Measurements from ENCODE around the gene MARCHF2.

The MARCHF2 gene

DNA sequence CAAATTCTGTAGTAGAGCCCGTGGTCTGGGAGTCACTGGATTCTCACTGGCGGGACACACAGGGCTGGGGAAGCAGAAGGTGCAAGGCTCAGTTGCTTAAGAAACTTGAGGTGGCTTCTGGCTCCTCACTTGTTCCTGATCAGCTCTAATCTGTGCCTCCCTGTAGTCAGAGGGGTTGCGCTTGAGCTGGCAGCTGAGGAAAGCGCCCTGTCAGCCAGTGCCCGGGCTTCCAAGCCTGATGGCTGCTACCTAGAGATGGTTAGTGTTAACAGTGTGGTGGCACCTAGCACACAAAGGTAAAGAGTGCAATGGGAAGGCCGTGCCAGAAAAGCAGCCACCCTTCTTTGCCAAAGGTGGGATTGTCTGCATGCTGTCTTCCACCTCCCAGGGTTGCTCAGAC is 40.5 kb downstream of the MARCHF2 start:
- 94 to 96% methylated on average over 6 of the region's 6 CpGs for WGBS, 2 experiments
- Histone ChIP-seq H3K36me3 (ENCODE audit: control insufficient read depth, insufficient read depth, low read length) (peaks cover 7% of the 10 kb centered on the region), H3K27ac (ENCODE audit: insufficient read depth, low read depth, low read length, poor library complexity, severe bottlenecking) (no peak overlapping the region)

DNA sequence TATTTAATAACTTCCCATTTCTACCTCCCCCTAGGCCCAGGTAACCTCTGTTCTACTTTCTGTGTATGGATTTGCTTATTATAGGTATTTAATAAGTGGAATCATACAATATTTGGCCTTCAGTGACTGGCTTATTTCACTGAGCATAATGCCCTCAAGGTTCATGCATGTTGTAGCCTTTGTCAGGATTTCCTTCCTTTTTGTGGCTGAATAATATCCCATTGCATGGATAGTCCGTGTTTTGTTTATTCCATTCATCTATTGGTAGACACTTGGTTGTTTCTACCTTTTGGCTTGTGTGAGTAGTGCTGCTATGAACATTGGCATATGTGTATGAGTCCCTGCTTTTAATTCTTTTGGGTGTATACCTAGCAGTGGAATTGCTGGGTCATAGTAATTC is 41.1 kb downstream of the MARCHF2 start:
- Histone ChIP-seq H3K4me3 (ENCODE audit: insufficient read depth, low read depth, low read length) (no peak overlapping the region), H3K27me3 (ENCODE audit: control insufficient read depth, insufficient read depth, low read length, poor library complexity, severe bottlenecking) (no peaks in the 10 kb centered on the region), H3K4me1 (ENCODE audit: control insufficient read depth, insufficient read depth, low read length) (peaks cover 27% of the 10 kb centered on the region), H3K9me3 (ENCODE audit: control insufficient read depth, low read length) (no peaks in the 10 kb centered on the region), H3K36me3 (ENCODE audit: control insufficient read depth, insufficient read depth, low read length) (peaks cover 7% of the 10 kb centered on the region), H3K27ac (ENCODE audit: insufficient read depth, low read depth, low read length, poor library complexity, severe bottlenecking) (no peak overlapping the region)
- 90 to 100% methylated on average over 1 of the region's 1 CpG for WGBS, 2 experiments

More for the DNA sequence above, 40.5 kb downstream of the MARCHF2 start:
- H3K4me3 ChIP-seq (ENCODE audit: insufficient read depth, low read depth, low read length), result no peak overlapping the region
- no peaks in the 10 kb centered on the region for H3K27me3 ChIP-seq (ENCODE audit: control insufficient read depth, insufficient read depth, low read length, poor library complexity, severe bottlenecking)
- no peaks in the 10 kb centered on the region for H3K9me3 ChIP-seq (ENCODE audit: control insufficient read depth, low read length)
- peaks cover 32% of the 10 kb centered on the region for H3K4me1 ChIP-seq (ENCODE audit: control insufficient read depth, insufficient read depth, low read length)

DNA sequence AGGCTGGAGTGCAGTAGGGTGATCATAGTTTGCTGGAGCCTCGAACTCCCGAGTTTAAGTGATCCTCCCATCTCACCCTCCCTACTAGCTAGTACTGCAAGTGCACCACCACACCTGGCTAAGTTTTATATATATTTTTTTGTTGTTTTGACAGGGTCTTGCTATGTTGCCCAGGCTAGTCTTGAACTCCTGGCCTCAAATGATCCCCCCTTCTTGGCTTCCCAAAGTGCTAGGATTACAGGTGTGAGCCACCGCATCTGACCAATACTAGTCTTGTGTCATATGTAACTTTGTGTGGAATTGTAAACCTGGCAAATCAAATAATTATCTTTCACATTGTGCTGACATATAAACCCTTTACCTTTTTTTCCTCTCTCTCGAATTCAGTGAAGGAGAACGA is 41.9 kb downstream of the MARCHF2 start:
- 91% methylated on average over 4 to 5 of the region's 5 CpGs for WGBS, 2 experiments
- Histone ChIP-seq H3K36me3 (ENCODE audit: control insufficient read depth, insufficient read depth, low read length) (peaks cover 7% of the 10 kb centered on the region), H3K27ac (ENCODE audit: insufficient read depth, low read depth, low read length, poor library complexity, severe bottlenecking) (no peak overlapping the region), H3K4me1 (ENCODE audit: control insufficient read depth, insufficient read depth, low read length) (peaks cover 29% of the 10 kb centered on the region), H3K9me3 (ENCODE audit: control insufficient read depth, low read length) (no peaks in the 10 kb centered on the region), H3K4me3 (ENCODE audit: insufficient read depth, low read depth, low read length) (no peak overlapping the region), H3K27me3 (ENCODE audit: control insufficient read depth, insufficient read depth, low read length, poor library complexity, severe bottlenecking) (no peaks in the 10 kb centered on the region)

DNA sequence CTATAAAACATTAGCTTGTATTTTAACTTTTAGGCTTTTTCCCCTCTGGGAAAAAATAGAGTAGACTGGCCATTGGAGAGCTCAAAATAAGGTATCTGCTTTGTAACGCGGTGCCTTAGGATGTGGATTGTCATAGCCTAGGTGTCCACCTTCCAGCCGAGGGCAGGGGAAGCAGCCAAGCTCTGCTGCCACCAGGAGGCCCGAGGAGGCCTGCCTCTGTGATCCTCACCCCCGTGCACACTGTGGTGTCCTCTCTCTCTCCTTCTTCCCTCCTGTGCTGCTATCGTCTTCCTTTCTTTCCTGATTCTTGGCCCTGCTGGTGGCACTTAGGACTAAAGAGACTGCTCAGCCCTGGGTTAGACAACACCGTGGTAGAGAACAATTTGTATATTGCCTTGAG is 43.0 kb downstream of the MARCHF2 start:
- Histone ChIP-seq H3K4me1 (ENCODE audit: control insufficient read depth, insufficient read depth, low read length) (peaks cover 25% of the 10 kb centered on the region), H3K36me3 (ENCODE audit: control insufficient read depth, insufficient read depth, low read length) (peaks cover 7% of the 10 kb centered on the region)

DNA sequence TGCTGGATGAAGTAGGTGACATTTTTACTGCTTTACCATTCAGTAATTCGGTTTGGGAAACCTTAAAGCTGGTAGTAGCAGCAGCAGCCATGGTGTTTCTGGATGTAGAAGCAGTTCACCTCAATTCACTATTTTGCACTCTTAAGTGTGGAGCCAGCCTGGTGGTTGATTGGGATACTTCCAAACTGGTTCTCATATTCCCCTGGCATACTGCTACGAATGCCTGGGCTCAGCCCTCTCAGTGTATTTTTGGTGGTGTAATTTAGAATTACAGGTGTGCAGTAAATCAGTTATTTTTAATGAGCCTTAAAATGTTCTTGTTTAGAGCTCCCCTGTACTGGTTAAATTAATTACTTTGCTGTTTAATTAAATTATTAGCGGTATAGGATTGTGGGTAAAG is 44.1 kb downstream of the MARCHF2 start:
- no peak overlapping the region for H3K4me3 ChIP-seq (ENCODE audit: insufficient read depth, low read depth, low read length)
- H3K4me1 ChIP-seq (ENCODE audit: control insufficient read depth, insufficient read depth, low read length), result peaks cover 19% of the 10 kb centered on the region
- peaks cover 12% of the 10 kb centered on the region for H3K36me3 ChIP-seq (ENCODE audit: control insufficient read depth, insufficient read depth, low read length)
- H3K27ac ChIP-seq (ENCODE audit: insufficient read depth, low read depth, low read length, poor library complexity, severe bottlenecking), result no peak overlapping the region
- H3K9me3 ChIP-seq (ENCODE audit: control insufficient read depth, low read length), result no peaks in the 10 kb centered on the region
- WGBS, 2 experiments, result 93 to 97% methylated on average over 3 of the region's 3 CpGs
- H3K27me3 ChIP-seq (ENCODE audit: control insufficient read depth, insufficient read depth, low read length, poor library complexity, severe bottlenecking), result no peaks in the 10 kb centered on the region

More for the DNA sequence above, 43.0 kb downstream of the MARCHF2 start:
- 71 to 72% methylated on average over 7 of the region's 7 CpGs for WGBS, 2 experiments
- no peaks in the 10 kb centered on the region for H3K27me3 ChIP-seq (ENCODE audit: control insufficient read depth, insufficient read depth, low read length, poor library complexity, severe bottlenecking)
- H3K27ac ChIP-seq (ENCODE audit: insufficient read depth, low read depth, low read length, poor library complexity, severe bottlenecking), result no peak overlapping the region
- H3K9me3 ChIP-seq (ENCODE audit: control insufficient read depth, low read length), result no peaks in the 10 kb centered on the region
- no peak overlapping the region for H3K4me3 ChIP-seq (ENCODE audit: insufficient read depth, low read depth, low read length)

DNA sequence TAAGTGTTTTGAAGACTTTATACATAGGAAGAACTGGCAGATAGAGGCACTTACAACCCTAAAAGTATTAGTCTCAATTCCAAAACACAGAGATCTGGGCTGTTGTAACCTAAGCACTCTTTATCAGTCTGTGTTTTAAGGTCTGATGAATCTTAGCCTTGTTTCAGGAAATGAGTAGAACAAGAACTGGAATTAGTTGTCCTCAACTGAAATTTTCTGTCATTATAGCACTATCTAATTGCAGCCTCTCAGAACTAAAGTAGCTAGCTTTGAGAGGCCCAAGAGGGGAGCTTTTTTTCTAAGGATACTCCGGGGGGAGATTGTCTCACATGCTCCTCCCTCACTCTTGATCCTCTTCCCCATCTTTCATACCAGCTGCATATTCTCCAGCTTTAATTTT is 44.7 kb downstream of the MARCHF2 start:
- Histone ChIP-seq H3K27ac (ENCODE audit: insufficient read depth, low read depth, low read length, poor library complexity, severe bottlenecking) (no peak overlapping the region), H3K4me1 (ENCODE audit: control insufficient read depth, insufficient read depth, low read length) (peaks cover 19% of the 10 kb centered on the region), H3K9me3 (ENCODE audit: control insufficient read depth, low read length) (no peaks in the 10 kb centered on the region), H3K36me3 (ENCODE audit: control insufficient read depth, insufficient read depth, low read length) (peaks cover 12% of the 10 kb centered on the region), H3K4me3 (ENCODE audit: insufficient read depth, low read depth, low read length) (no peak overlapping the region), H3K27me3 (ENCODE audit: control insufficient read depth, insufficient read depth, low read length, poor library complexity, severe bottlenecking) (no peaks in the 10 kb centered on the region)
- 74 to 83% methylated on average over 1 of the region's 1 CpG for WGBS, 2 experiments

DNA sequence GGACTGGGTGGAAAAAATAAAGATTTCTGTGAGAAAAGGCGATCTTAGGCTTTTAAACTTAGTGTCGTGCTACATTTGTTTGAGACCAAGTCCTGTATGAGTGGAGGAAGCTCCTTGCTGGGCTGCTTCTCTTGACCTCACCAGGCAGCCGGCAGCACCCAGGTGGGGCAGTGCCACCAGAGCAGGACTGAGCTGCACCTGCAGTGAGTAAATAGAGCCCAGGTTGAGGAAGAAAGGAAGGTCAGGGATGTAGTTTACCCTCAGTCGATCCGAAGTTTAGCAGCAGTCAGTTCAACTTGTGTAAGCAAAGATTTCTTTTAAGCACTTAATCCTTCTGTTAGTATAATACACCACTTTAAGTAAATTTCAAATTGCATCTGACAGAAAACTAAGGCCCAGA is 45.3 kb downstream of the MARCHF2 start:
- peaks cover 16% of the 10 kb centered on the region for H3K36me3 ChIP-seq (ENCODE audit: control insufficient read depth, insufficient read depth, low read length)

DNA sequence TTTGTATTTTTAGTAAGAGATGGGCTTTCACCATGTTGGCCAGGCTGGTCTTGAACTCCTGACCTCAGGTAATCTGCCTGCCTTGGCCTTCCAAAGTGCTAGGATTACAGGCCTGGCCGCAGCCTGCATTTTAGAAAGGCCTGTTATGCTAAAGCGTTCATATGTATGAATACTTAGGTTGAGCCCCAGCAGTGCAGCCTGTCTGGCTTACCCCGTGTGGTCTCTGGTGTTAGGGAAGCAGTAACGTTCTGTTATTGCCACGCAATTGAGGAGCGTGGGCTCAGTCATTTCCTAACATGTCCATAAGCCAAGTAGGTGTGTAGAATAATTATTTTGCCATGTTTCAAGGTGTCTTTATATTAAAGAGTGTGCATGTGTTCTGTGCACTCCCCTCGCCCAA is 46.0 kb downstream of the MARCHF2 start:
- Histone ChIP-seq H3K9me3 (ENCODE audit: control insufficient read depth, low read length) (no peaks in the 10 kb centered on the region), H3K27ac (ENCODE audit: insufficient read depth, low read depth, low read length, poor library complexity, severe bottlenecking) (no peak overlapping the region), H3K4me3 (ENCODE audit: insufficient read depth, low read depth, low read length) (no peak overlapping the region), H3K36me3 (ENCODE audit: control insufficient read depth, insufficient read depth, low read length) (peaks cover 21% of the 10 kb centered on the region), H3K27me3 (ENCODE audit: control insufficient read depth, insufficient read depth, low read length, poor library complexity, severe bottlenecking) (no peaks in the 10 kb centered on the region), H3K4me1 (ENCODE audit: control insufficient read depth, insufficient read depth, low read length) (peaks cover 19% of the 10 kb centered on the region)
- 90 to 94% methylated on average over 7 of the region's 7 CpGs for WGBS, 2 experiments

More for the DNA sequence above, 45.3 kb downstream of the MARCHF2 start:
- no peak overlapping the region for H3K27ac ChIP-seq (ENCODE audit: insufficient read depth, low read depth, low read length, poor library complexity, severe bottlenecking)
- H3K9me3 ChIP-seq (ENCODE audit: control insufficient read depth, low read length), result no peaks in the 10 kb centered on the region
- 88 to 90% methylated on average over 5 of the region's 5 CpGs for WGBS, 2 experiments
- H3K4me3 ChIP-seq (ENCODE audit: insufficient read depth, low read depth, low read length), result no peak overlapping the region
- H3K4me1 ChIP-seq (ENCODE audit: control insufficient read depth, insufficient read depth, low read length), result peaks cover 19% of the 10 kb centered on the region
- no peaks in the 10 kb centered on the region for H3K27me3 ChIP-seq (ENCODE audit: control insufficient read depth, insufficient read depth, low read length, poor library complexity, severe bottlenecking)

DNA sequence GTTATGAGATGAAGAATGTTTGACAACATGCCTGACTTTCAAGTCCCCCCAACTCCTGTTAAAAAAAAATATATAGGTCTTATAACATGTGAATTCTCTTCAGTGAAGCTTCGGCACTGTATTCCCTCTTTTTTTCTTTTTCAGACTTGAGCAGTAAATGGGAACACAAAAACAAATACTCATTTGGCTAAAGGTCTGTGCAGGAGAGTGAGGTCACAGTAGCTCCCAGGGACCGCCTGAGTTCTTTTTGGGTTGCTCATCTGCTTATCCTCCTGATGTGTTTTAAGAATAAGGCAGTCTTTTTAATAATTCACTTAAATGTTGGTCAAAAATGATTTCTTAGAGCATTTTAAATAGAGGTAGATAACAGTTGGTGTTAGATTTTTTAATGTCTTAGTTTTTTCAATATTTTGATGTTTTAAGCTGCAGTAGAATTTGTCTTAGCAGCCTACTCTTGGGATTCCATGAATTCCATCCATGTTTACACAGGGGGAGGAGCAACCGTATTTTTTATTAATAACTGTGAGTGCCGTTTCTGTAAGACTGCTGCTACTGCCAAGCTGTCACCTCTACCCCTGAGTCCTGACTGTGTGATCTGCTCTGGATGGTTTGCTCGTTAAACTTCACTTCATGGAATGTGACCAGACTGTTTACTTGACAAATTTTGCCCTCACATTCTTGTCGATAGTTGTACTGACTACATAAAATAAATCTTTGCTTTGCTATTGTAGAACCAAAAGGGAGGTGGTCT is 46.6 kb downstream of the MARCHF2 start:
- WGBS, 2 experiments, result 95 to 98% methylated on average over 6 of the region's 6 CpGs
- Histone ChIP-seq H3K4me1 (ENCODE audit: control insufficient read depth, insufficient read depth, low read length) (peaks cover 19% of the 10 kb centered on the region), H3K27me3 (ENCODE audit: control insufficient read depth, insufficient read depth, low read length, poor library complexity, severe bottlenecking) (no peaks in the 10 kb centered on the region), H3K4me3 (ENCODE audit: insufficient read depth, low read depth, low read length) (no peak overlapping the region), H3K36me3 (ENCODE audit: control insufficient read depth, insufficient read depth, low read length) (peaks cover 27% of the 10 kb centered on the region), H3K9me3 (ENCODE audit: control insufficient read depth, low read length) (no peaks in the 10 kb centered on the region), H3K27ac (ENCODE audit: insufficient read depth, low read depth, low read length, poor library complexity, severe bottlenecking) (no peak overlapping the region)

DNA sequence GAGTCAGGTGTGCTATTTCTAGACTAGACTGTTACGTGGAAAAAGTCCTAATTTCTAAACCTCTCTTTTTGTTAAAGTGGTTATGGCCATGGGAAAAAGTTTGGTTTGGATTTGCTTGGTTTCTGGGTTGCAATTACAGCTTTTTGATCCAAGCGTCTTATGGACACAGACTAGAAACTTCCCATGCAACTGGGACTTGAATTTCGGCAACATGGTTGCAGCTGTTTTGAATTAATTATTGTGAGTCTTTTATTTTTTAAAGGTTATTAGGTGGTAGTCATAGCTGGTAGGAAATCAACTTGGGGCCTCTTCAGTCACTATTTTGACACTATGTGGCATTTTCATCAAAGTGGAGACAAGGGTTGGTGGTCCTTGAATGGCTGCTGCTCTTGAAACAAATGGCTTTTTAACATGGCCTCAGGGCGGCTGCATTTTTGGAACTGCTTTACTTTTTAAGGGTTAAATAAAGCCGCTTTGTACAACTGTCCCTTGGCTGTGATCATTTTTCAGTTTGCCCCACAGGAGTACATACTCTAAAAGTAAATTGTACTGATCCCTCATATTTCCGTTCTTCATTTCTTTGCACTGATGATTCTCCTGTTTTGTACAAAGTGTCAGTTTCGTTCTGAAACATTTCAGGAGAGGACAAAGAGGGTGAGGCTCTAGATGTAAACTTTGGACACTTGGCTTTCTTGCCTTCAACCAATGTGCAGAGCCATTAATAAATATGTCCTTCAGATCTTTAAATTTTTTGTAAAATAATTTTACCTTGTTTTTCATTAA is 47.6 kb downstream of the MARCHF2 start:
- H3K27ac ChIP-seq (ENCODE audit: insufficient read depth, low read depth, low read length, poor library complexity, severe bottlenecking), result no peak overlapping the region
- WGBS, 2 experiments, result 93 to 96% methylated on average over 7 of the region's 7 CpGs
- H3K4me1 ChIP-seq (ENCODE audit: control insufficient read depth, insufficient read depth, low read length), result peaks cover 19% of the 10 kb centered on the region
- H3K36me3 ChIP-seq (ENCODE audit: control insufficient read depth, insufficient read depth, low read length), result peaks cover 37% of the 10 kb centered on the region
- H3K9me3 ChIP-seq (ENCODE audit: control insufficient read depth, low read length), result no peaks in the 10 kb centered on the region
- no peak overlapping the region for H3K4me3 ChIP-seq (ENCODE audit: insufficient read depth, low read depth, low read length)
- no peaks in the 10 kb centered on the region for H3K27me3 ChIP-seq (ENCODE audit: control insufficient read depth, insufficient read depth, low read length, poor library complexity, severe bottlenecking)

All from ectodermal cell (in vitro differentiated cells).